CD4-positive, CD25-positive, alpha-beta regulatory T cell (primary cell): ENCODE measurements around the gene CSNK1G1. TPM values are rescaled to one million over a fixed set of nuclear protein-coding genes. Genes with fewer than 3 reads are reported as not detected.
A peak's percentile ranks its signal among the peaks of the same experiment; 100 is the strongest.

Experiments used
- ATAC-seq, 2 donors: fragments of 150-1000 bp; cut with Tn5 transposase; one replicate each; pipeline ENCODE4 v1.10.0; 2021; ENCODE audit warnings: low read depth in 2 of 2, moderate number of reproducible peaks in 2 of 2, moderate library complexity in 1 of 2
- DNase-seq, 3 donors: peaks; one replicate each; pipeline versions ENCODE4 v3.0.0 to v3.0.0-alpha.2; 2012 to 2022; ENCODE audit warnings: mixed read lengths in 1 of 3
- H3K27ac ChIP-seq: one replicate; pipeline ENCODE4 v1.7.0; 2013; ENCODE audit warnings: mild to moderate bottlenecking, low read length; ENCODE audit not compliant: insufficient read depth, poor library complexity, severe bottlenecking
- H3K27me3 ChIP-seq: one replicate; pipeline ENCODE4 v1.7.0; 2013; ENCODE audit warnings: low read length; ENCODE audit not compliant: control insufficient read depth, insufficient read depth
- H3K36me3 ChIP-seq: one replicate; pipeline ENCODE4 v1.7.0; 2013; ENCODE audit warnings: mild to moderate bottlenecking, low read length, moderate library complexity; ENCODE audit not compliant: control insufficient read depth, insufficient read depth
- H3K4me1 ChIP-seq: 2 replicates; pipeline ENCODE4 v1.7.0; 2013; ENCODE audit warnings: mild to moderate bottlenecking, low read length; ENCODE audit not compliant: insufficient read depth, control insufficient read depth, poor library complexity, severe bottlenecking
- H3K4me3 ChIP-seq: one replicate; pipeline ENCODE4 v1.7.0; 2013; ENCODE audit warnings: low read depth, mild to moderate bottlenecking, low read length, moderate library complexity
- H3K9me3 ChIP-seq, 2 experiments: 1 replicate in 1 of 2; 2 replicates in 1 of 2; pipeline ENCODE4 v1.7.0; 2013; ENCODE audit warnings: low read length in 2 of 2, mild to moderate bottlenecking in 1 of 2, moderate library complexity in 1 of 2; ENCODE audit not compliant: control insufficient read depth in 2 of 2
- H3K27ac Mint-ChIP-seq, 3 donors: one replicate each; pipeline ENCODE4 v1.8.0; 2020 to 2022; ENCODE audit warnings: mild to moderate bottlenecking in 3 of 3, mixed read lengths in 3 of 3, moderate library complexity in 2 of 3
- H3K27me3 Mint-ChIP-seq: one replicate; pipeline ENCODE4 v1.8.0; 2022; ENCODE audit warnings: mild to moderate bottlenecking, mixed read lengths
- H3K36me3 Mint-ChIP-seq: one replicate; pipeline ENCODE4 v1.8.0; 2020; ENCODE audit warnings: mixed read lengths
- H3K4me1 Mint-ChIP-seq, 4 donors: one replicate each; pipeline ENCODE4 v1.8.0; 2020 to 2022; ENCODE audit warnings: mixed read lengths in 4 of 4, mild to moderate bottlenecking in 1 of 4
- H3K4me3 Mint-ChIP-seq, 4 donors: one replicate each; pipeline ENCODE4 v1.8.0; 2020 to 2022; ENCODE audit warnings: mild to moderate bottlenecking in 4 of 4, mixed read lengths in 4 of 4, moderate library complexity in 3 of 4
- H3K9me3 Mint-ChIP-seq, 7 donors: one replicate each; pipeline ENCODE4 v1.8.0; 2020 to 2022; ENCODE audit warnings: mixed read lengths in 7 of 7, mild to moderate bottlenecking in 3 of 7, moderate library complexity in 2 of 7
- polyA plus RNA-seq, 4 donors: library from polyadenylated mRNA; unstranded; fragments of 300-500 nt; fragmentation: Illumina TruSeq; gene quantifications; one replicate each; pipeline ENCODE4 v1.2.3, GENCODE V29; 2021
- total RNA-seq: library from RNA; stranded (reverse); gene quantifications from one replicate; pipeline ENCODE4 v1.2.3, GENCODE V29; 2022

Gene CSNK1G1
- total and polyA plus RNA-seq, 5 donors from 2014 or later = 14.4 to 27.6 (median 15.1) TPM

DNA sequence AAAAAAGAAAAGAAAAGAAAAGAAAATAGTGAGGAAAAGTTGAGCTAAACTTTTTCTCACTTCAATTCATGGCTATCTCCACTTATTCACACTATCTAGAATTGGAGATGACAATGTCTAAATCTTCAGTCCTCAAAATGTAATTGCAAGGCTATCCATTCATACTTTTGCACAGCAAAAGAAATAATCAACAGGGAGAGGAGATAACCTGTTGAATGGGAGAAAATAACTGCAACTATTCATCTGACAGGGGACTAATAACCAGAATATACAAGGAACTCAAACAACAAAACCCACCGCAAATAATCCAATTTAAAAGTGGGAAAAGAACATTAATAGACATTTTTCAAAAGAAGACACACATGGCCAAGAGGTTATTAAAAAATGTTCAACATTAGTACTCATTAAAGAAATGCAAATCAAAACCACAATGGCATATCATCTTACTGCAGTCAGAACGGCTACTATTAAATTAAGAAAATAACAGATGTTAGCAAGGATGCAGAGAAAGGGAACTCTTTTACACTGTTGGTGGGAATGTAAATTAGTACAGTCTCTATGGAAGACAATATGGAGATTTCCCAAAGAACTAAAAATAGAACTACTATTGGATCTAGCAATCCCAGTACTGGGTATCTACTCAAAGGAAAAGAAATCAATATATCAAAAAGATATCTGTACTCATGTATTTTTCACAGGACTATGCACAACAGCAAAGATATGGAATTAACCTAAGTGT lies 119.6 kb downstream of the CSNK1G1 start:
- peaks cover 0 to 1% (median 0%) of the 10 kb centered on the region in 7 donors for H3K9me3 Mint-ChIP-seq
- no peaks in the 10 kb centered on the region for H3K4me1 ChIP-seq
- H3K4me3 Mint-ChIP-seq = no peak overlapping the region
- H3K4me3 ChIP-seq = no peak overlapping the region
- H3K36me3 ChIP-seq = no peaks in the 10 kb centered on the region
- H3K27ac ChIP-seq = no peak overlapping the region
- H3K27me3 Mint-ChIP-seq = no peaks in the 10 kb centered on the region
- H3K9me3 ChIP-seq = no peaks in the 10 kb centered on the region
- H3K4me1 Mint-ChIP-seq = peaks cover 13 to 36% (median 31%) of the 10 kb centered on the region in 4 donors
- no peak for ATAC-seq
- H3K36me3 Mint-ChIP-seq = peaks cover 12% of the 10 kb centered on the region
- no peak overlapping the region for H3K27ac Mint-ChIP-seq
- H3K27me3 ChIP-seq = no peaks in the 10 kb centered on the region
- DNase-seq = no peak

DNA sequence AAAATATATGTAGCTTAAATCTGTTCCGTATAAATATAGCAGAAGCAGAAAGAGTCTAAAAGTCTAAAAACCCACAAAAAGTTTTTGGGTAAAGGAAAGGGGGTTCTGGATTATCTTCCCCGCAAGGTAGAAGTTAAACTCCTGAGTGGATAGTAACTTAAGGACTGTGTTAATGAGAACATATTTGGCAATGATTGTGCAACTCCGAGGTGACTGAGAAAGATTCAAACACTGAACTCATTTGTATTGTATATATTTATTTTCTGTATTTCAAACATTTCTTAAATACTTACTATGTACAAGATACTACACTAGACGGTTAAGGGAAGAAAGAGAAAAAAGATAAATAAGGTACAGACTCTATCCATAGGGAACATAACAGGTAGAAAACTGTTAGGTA lies 120.4 kb downstream of the CSNK1G1 start:
- H3K9me3 ChIP-seq = no peaks in the 10 kb centered on the region
- no peak for ATAC-seq
- Mint-ChIP-seq H3K4me3 (no peak overlapping the region), H3K9me3 (peaks cover 0 to 1% (median 0%) of the 10 kb centered on the region in 7 donors), H3K36me3 (peaks cover 12% of the 10 kb centered on the region), H3K27me3 (no peaks in the 10 kb centered on the region), H3K4me1 (peaks cover 13 to 32% (median 25%) of the 10 kb centered on the region in 4 donors), H3K27ac (no peak overlapping the region)
- H3K27me3 ChIP-seq = no peaks in the 10 kb centered on the region
- H3K4me3 ChIP-seq = no peak overlapping the region
- DNase-seq = no peak
- no peak overlapping the region for H3K27ac ChIP-seq
- no peaks in the 10 kb centered on the region for H3K4me1 ChIP-seq
- no peaks in the 10 kb centered on the region for H3K36me3 ChIP-seq

DNA sequence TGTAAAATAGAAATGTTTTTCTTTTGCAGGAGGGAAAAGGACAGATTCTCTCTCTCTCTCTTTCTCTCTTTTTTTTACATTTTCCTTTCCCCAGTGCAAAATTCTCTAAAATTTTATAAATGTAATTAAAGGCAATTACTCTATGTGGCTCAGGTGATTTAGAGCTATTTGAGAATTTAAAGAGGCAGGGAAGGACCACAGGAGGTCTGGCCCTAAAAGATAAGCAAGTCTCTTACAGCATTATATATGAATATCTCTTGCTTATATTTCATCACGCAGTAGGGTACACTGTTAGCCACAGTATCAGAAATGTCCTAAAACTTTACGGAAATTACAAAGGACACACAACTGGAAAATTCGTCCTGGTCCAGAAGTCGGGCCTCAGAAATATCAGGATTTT lies 122.7 kb downstream of the CSNK1G1 start:
- Histone ChIP-seq H3K4me1 (no peaks in the 10 kb centered on the region), H3K9me3 (no peaks in the 10 kb centered on the region), H3K27ac (no peak overlapping the region), H3K4me3 (no peak overlapping the region), H3K27me3 (no peaks in the 10 kb centered on the region), H3K36me3 (no peaks in the 10 kb centered on the region)
- Mint-ChIP-seq H3K4me3 (no peak overlapping the region), H3K36me3 (peaks cover 9% of the 10 kb centered on the region), H3K4me1 (peaks cover 5 to 27% (median 14%) of the 10 kb centered on the region in 4 donors), H3K27ac (no peak overlapping the region), H3K9me3 (no peaks in the 10 kb centered on the region), H3K27me3 (no peaks in the 10 kb centered on the region)
- DNase-seq (no peak), ATAC-seq (no peak)

DNA sequence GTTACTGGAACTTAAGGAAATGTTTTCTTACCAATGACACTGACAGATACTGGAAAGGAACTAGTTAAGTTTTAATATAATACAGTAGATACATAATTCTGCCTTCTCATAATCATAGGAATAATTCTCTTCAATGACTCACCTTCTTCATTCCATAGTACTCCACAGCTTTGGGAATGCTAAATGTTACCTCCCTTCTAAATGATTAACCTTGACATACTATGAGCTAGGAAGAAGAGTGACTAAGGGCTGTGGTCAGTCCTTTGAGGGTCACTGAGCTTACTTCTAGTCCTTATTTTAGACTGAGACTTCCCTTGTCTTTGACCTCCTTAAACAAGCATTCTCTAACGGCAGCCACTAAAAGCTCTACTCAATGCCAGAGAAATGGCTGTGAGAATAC lies 123.6 kb downstream of the CSNK1G1 start:
- Histone ChIP-seq H3K4me3 (no peak overlapping the region), H3K36me3 (no peaks in the 10 kb centered on the region), H3K27ac (no peak overlapping the region), H3K4me1 (no peaks in the 10 kb centered on the region), H3K9me3 (no peaks in the 10 kb centered on the region), H3K27me3 (no peaks in the 10 kb centered on the region)
- H3K27me3 Mint-ChIP-seq = no peaks in the 10 kb centered on the region
- H3K36me3 Mint-ChIP-seq = peaks cover 15% of the 10 kb centered on the region
- H3K4me3 Mint-ChIP-seq = no peak overlapping the region
- H3K4me1 Mint-ChIP-seq = peaks cover 5 to 22% (median 12%) of the 10 kb centered on the region in 4 donors
- no peak for ATAC-seq
- no peak overlapping the region for H3K27ac Mint-ChIP-seq
- H3K9me3 Mint-ChIP-seq = no peaks in the 10 kb centered on the region
- DNase-seq = no peak

DNA sequence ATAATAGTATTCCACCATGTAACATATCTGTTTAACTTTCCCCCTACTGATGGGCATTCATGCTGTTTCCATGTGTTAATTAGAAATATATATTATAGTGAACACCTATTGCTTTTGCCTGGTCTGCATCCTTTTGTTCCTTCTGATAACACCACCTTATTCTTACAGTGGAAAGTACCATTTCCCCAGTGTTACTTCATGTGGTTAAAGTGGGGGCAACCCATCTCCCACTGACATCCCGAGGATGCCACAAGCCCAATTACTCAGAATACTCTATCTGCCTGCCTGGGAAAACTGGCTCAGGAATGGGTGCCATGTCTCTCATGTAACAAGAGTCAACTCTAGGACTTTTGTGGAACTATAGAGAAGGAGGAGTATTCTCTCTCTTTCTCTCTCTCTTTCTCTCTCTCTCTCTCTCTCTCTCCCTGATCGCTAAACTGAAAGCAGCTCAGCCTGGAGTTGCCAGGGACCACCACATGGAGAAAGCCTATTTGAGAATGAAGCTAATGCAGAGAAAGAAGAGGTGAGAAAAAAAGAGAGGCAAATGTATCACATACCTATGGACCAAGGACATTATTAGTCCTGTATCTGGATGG lies 126.7 kb downstream of the CSNK1G1 start:
- H3K27ac ChIP-seq = no peak overlapping the region
- H3K4me3 ChIP-seq = no peak overlapping the region
- H3K27ac Mint-ChIP-seq = no peak overlapping the region
- H3K27me3 Mint-ChIP-seq = no peaks in the 10 kb centered on the region
- peaks cover 13% of the 10 kb centered on the region for H3K36me3 Mint-ChIP-seq
- no peaks in the 10 kb centered on the region for H3K4me1 ChIP-seq
- H3K27me3 ChIP-seq = no peaks in the 10 kb centered on the region
- no peaks in the 10 kb centered on the region for H3K36me3 ChIP-seq
- H3K4me3 Mint-ChIP-seq = no peak overlapping the region
- peaks cover 0 to 3% (median 0%) of the 10 kb centered on the region in 7 donors for H3K9me3 Mint-ChIP-seq
- ATAC-seq = no peak
- no peaks in the 10 kb centered on the region for H3K9me3 ChIP-seq
- peaks cover 4 to 13% (median 7%) of the 10 kb centered on the region in 4 donors for H3K4me1 Mint-ChIP-seq
- DNase-seq = no peak

DNA sequence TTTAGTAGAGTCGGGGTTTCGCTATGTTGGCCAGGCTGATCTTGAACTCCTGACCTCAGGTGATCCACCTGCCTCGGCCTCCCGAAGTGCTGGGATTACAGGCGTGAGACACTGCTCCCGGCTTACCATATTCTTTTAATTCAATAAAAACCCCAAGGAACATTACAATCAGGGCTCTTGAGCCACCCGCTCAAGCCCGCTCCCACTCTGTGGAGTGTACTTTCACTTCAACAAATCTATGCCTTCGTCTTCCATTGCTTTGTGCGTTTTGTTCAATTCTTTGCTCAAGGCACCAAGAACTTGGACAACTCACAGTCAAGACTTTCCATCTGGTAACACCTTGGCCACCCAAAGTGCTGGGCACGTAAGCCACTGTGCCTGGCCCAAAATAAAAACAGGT lies 130.2 kb downstream of the CSNK1G1 start:
- Mint-ChIP-seq H3K4me1 (peaks cover 3 to 17% (median 12%) of the 10 kb centered on the region in 4 donors), H3K27me3 (no peaks in the 10 kb centered on the region), H3K27ac (no peak overlapping the region), H3K4me3 (no peak overlapping the region), H3K36me3 (peaks cover 19% of the 10 kb centered on the region), H3K9me3 (peaks cover 0 to 6% (median 0%) of the 10 kb centered on the region in 7 donors)
- Histone ChIP-seq H3K9me3 (no peaks in the 10 kb centered on the region), H3K27ac (no peak overlapping the region), H3K4me1 (no peaks in the 10 kb centered on the region), H3K27me3 (no peaks in the 10 kb centered on the region), H3K36me3 (no peaks in the 10 kb centered on the region), H3K4me3 (no peak overlapping the region)
- no peak for ATAC-seq
- DNase-seq = no peak

DNA sequence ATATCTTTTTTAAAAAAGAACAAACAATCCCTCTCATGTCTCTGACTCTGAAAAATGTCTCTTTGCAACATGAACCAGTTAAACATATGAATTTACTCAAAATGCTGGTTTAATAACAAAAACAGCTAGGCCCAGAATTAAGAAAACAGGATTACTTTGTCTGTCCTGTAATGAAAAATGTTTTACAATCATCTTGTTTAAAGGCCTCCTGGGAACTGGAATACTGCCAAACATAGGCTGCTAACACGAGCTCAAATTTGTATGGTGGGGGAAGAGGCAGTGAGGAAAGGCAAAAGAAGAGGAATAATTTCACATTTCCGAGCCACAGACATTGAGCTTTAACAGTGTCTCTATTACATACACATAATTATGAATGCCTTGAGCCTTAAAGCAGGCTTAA lies 131.5 kb downstream of the CSNK1G1 start:
- H3K27ac Mint-ChIP-seq = peak overlapping the region in 2 of 3 donors; percentile 14 to 21

More for the DNA sequence above, 131.5 kb downstream of the CSNK1G1 start:
- Mint-ChIP-seq H3K4me1 (peaks cover 3 to 16% (median 12%) of the 10 kb centered on the region in 4 donors), H3K9me3 (peaks cover 0 to 6% (median 0%) of the 10 kb centered on the region in 7 donors), H3K36me3 (peaks cover 19% of the 10 kb centered on the region), H3K4me3 (no peak overlapping the region), H3K27me3 (no peaks in the 10 kb centered on the region)
- DNase-seq (no peak), ATAC-seq (no peak)
- H3K27me3 ChIP-seq = no peaks in the 10 kb centered on the region
- H3K36me3 ChIP-seq = no peaks in the 10 kb centered on the region
- H3K4me1 ChIP-seq = no peaks in the 10 kb centered on the region
- no peak overlapping the region for H3K4me3 ChIP-seq
- H3K9me3 ChIP-seq = no peaks in the 10 kb centered on the region
- no peak overlapping the region for H3K27ac ChIP-seq
